NCI-H2081 (cell line): ENCODE results near the gene MSLN.
"Not testable (repeated sequence)": the region's sequence is repeated elsewhere in the genome, so short reads cannot be mapped to it uniquely, and the experiment has no call there.

Source experiments
- DNase-seq, 2 experiments: peaks; one replicate each; lab custom pipeline; 2025; lab: John Stamatoyannopoulos, UW

MSLN gene

DNA sequence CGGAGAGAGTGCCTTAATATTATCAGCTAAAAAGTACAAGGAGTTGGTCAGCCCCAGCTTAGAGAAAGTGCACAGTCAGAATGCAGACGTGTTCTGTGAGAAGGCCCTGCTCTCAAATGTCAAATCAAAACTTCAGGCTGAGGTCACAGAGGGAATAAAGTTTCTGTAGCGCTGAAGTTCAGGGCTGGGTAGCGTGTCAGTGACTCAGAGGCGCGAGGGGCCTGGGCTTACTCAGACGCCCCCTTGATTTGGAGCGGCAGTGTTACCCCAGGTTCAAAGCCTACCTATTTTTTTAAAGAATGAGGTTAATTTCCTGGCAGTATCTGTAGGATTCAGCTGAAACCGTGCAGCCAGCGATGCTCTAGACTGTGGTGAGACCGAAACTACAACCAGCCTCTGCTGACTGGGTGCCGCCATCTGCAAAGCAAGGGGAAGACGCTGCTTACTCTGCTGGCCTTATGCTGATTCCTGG lies 24.5 kb upstream of the MSLN start:
- DNase-seq: no peak

DNA sequence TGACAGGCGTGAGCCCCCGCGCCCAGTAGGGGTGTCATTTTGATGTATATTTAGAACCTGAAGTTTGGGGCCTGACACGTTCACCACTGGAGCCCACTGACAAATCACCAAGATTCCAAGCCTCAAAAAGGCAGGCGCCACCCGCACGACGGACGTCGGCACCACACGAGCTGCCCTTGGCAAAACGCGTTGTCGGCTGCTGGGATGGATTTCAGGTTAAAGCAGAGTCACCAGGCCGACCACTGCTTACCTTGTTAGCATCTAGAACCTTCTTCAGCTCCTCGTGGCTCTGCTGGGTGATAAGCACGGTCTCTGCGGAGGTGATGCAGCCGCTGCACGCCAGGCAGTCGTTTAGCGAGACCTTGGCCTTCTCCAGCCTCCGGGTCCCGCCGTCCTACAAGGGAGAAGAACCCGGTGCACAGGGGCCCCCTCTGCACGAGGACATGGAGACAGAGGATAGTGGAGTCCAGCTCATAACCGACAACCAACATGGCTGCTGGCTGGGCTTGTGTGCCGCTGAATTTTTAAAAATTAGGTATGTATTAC lies 23.5 kb upstream of the MSLN start:
- DNase-seq: no peak

- no peak for DNase-seq
Measured at GRCh38 chr16:739560-740458, 20.7 kb upstream of the MSLN start.

GRCh38 chr16:740459-740763 lies 20.1 kb upstream of the MSLN start:
- DNase-seq: no peak

- DNase-seq: peak; percentile 91 to 93
Measured at GRCh38 chr16:740764-741505, 19.6 kb upstream of the MSLN start, which contains the start of gene CIAO3. CIAO3 (minus strand) TSS chr16:740997; CDS start chr16:740985, 12 bp downstream.

GRCh38 chr16:741986-742629 lies 18.4 kb upstream of the MSLN start:
- DNase-seq: no peak

DNA sequence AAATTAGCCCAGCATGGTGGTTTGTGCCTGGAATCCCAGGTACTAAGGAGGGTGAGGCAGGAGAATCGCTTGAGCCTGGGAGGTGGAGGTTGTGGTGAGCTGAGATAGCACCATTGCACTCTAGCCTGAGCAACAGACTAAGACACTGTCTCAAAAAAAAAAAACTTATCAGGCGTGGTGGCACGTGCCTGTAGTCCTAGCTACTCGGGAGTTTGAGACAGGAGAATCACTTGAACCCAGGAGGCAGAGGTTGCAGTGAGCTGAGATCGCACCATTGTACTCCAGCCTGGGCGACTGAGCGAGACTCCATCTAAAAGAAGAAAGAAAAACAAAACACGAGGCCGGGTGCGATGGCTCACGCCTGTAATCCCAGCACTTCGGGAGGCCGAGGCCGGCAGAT lies 17.6 kb upstream of the MSLN start:
- DNase-seq: not testable (repeated sequence)

- DNase-seq: no peak
Measured at GRCh38 chr16:743794-744500, 16.6 kb upstream of the MSLN start.

DNA sequence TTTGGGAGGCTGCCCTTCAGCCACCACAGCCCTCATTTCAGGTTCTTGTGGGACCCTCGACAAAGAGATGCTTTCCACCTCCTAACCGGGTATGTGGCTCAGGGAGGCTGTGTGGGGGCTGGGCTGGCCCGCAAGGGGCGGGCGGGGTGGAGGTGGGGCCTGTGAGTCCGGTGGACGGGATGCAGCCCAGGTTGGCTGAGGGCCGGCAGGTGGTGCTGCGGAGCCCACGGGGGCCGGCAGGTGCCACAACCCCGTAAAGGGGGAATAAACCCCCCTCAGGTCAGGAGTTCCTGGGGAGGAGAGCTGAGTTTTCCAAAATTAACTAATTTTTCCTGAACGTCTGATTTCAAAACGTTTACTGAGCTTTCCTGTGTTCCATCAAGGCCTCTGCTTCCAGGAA lies 14.8 kb upstream of the MSLN start:
- DNase-seq: no peak

DNA sequence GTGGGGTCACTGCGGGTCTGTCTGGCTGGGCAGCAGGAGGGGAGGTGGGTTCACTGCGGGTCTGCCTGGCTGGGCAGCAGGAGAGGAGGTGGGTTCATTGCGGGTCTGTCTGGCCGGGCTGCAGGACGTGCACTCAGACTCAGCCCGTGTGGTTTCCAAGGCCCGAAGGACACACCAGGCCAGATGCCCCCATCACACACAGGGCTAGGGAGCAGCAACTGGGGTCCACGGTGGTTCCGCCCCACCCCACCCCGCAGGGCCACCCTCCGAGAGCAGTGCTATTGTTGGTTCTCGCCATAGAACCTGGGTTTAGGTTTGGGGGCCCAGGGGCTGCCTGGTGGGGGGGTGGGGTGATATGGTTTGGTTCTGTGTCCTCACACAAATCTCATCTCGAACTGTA lies 13.9 kb upstream of the MSLN start:
- no peak for DNase-seq

- DNase-seq: no peak
Measured at GRCh38 chr16:747978-748746, 12.4 kb upstream of the MSLN start.

- no peak for DNase-seq
Measured at GRCh38 chr16:749010-749409, 11.5 kb upstream of the MSLN start.

DNA sequence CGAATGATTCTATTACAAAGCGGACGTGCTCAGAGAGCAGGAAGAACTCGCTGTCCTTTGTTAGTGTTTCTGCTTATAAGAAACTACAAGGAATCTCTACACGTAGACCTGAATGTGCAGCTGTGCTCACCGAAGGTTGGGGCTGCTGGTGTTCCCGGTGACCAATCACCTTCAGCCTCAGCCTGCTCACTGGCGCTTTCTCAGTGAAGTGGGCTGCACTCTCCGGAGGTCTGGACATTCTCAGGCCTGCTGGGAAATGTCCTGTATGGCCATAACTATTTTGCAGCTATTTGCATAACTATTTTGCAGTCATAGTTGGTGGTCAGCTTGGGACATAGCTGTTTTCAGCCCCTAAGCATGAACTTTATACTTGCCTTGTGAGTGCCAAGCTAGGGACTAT lies 10.0 kb upstream of the MSLN start:
- DNase-seq: no peak

DNA sequence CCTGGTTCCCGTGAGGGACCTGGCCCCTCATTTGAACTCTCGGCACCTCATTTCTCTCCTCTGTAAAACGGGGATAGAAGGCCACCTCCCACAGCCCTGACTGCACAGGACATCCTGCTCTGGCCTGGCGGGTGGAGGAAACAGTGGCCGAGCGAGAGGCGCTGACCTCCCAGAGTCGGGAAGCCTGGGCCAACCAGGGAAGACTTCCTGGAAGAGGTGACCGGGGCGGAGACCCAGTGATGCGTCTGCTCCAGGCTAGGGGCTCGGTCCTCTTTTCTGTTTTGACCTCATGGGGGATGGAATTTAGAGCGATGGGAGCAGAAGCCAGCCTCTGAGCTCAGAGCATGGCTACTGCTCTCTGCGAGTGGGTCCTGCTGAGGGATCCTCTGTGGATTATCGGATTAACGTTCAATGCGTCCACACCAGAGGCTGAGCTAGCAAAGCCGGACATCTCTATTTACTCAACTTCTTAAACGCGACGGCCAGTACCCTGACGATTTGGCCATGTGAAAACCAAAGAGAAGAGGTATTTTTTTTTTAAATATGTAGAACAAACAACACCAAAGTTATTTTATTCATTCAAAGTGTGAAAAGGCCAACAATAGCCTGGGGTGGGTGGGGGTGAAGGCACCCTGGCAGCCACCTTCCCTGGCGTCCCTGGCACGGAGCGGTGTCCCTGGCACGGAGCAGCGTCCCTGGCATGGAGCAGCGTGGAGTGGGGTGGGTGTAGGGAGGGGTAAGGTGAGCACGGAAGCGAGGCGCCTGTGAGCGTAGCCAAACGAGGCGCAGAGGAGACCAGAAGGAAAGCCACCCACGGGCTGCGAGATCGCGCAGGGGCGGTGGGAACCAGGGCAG lies 9.2 kb upstream of the MSLN start:
- DNase-seq: no peak

DNA sequence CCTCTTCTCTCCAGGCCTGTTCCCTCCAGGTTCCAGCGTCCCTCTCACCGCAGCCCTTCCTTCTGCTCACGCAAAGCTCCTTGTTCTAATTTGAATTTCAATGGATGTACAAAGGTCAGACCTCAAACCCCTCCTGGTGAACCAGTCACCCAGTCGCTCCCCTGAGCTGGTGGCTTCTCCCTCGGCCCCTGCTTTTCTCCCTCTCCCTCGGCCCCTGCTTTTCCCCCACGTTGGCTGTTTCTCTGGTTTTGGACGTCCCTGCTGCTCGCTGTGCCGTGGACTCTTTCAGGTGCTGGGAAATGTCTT lies 8.6 kb upstream of the MSLN start:
- DNase-seq: no peak

- not testable (repeated sequence) for DNase-seq
Measured at GRCh38 chr16:754121-754607, 6.4 kb upstream of the MSLN start.

- no peak for DNase-seq
Measured at GRCh38 chr16:754656-755055, 5.9 kb upstream of the MSLN start.

GRCh38 chr16:756428-756827 lies 4.1 kb upstream of the MSLN start:
- no peak for DNase-seq

DNA sequence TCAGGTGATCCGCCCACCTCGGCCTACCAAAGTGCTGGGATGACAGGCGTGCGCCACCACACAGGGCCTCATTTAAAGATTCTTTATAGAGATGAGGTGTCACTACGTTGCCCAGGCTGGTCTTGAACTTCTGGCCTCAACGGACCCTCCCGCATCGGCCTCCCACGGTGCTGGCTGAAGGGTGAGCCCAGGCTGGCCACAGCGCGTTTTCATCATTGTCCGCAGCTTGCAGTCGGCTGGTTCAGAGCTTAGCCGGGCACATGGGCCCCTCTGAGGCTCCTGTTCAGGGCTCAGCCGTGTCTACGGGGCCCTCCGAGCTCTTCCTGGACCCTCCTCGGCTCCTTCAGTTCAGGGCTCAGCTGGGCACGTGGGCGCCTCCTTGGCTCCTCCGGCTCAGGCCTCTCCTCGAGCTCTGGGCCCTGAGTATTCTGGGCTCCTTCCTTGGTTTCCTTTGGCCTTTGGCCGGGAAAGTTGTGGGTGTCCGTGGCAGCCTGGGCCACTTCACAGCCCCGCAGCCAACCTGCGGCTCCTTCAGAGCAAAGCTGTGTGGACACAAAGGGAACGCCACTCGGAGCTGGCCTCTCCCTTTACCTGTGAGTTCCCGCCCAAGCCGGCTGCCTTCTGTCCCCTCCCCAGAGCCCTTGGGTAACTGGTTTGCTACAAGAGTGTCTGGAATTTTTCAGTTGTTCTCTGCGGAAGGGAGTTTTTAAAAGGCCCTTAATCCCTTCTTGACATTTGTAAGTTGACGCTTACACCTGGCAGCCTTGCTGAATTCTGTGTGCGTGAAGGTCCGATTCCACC lies 1.2 kb upstream of the MSLN start:
- DNase-seq: no peak
